ENCODE results near the gene GNG13. TPM values are rescaled to one million over a fixed set of nuclear protein-coding genes. Genes with fewer than 3 reads are reported as not detected.

Gene GNG13
- total RNA-seq, 4 donors from 2014 or later: not detected

GRCh38 chr16:780296-780695, 20.2 kb downstream of the GNG13 start:
- H3K27ac ChIP-seq: no peak overlapping the region
- 80 to 89% methylated on average over 9 to 12 of the region's 16 CpGs for WGBS, 2 donors (ENCODE audit: low coverage in 1 of 2)
- no peak overlapping the region for H3K4me3 ChIP-seq
- TF ChIP-seq POLR2A (IDR thresholded peaks at IDR 0.05): no peak
- no peak for TF ChIP-seq CTCF (IDR thresholded peaks at IDR 0.05)
- TF ChIP-seq EP300 (IDR thresholded peaks at IDR 0.05): no peak
- TF ChIP-seq POLR2AphosphoS5 (IDR thresholded peaks at IDR 0.05): no peak
- H3K4me1 ChIP-seq: peaks cover 0 to 13% (median 7%) of the 10 kb centered on the region in 3 donors
- H3K36me3 ChIP-seq: no peaks in the 10 kb centered on the region
- ATAC-seq: no peak
- H3K9me3 ChIP-seq: no peaks in the 10 kb centered on the region
- H3K27me3 ChIP-seq: peaks cover 84% of the 10 kb centered on the region

GRCh38 chr16:779561-779960, 21.0 kb downstream of the GNG13 start:
- ATAC-seq: no peak
- peaks cover 91% of the 10 kb centered on the region for H3K27me3 ChIP-seq

GRCh38 chr16:778909-779527, 21.5 kb downstream of the GNG13 start:
- no peaks in the 10 kb centered on the region for H3K36me3 ChIP-seq
- H3K27me3 ChIP-seq: peaks cover 96% of the 10 kb centered on the region
- H3K4me3 ChIP-seq: no peak overlapping the region
- H3K4me1 ChIP-seq: peaks cover 0 to 11% (median 6%) of the 10 kb centered on the region in 3 donors
- ATAC-seq: no peak
- no peaks in the 10 kb centered on the region for H3K9me3 ChIP-seq
- WGBS, 2 donors (ENCODE audit: low coverage in 1 of 2): 78 to 92% methylated on average over 2 to 3 of the region's 6 CpGs
- H3K27ac ChIP-seq: no peak overlapping the region
- TF ChIP-seq POLR2A (IDR thresholded peaks at IDR 0.05): no peak
- TF ChIP-seq CTCF (IDR thresholded peaks at IDR 0.05): no peak
- no peak for TF ChIP-seq EP300 (IDR thresholded peaks at IDR 0.05)
- no peak for TF ChIP-seq POLR2AphosphoS5 (IDR thresholded peaks at IDR 0.05)

More at GRCh38 chr16:779561-779960, 21.0 kb downstream of the GNG13 start:
- Histone ChIP-seq H3K36me3 (no peaks in the 10 kb centered on the region), H3K4me3 (no peak overlapping the region), H3K4me1 (peaks cover 0 to 12% (median 7%) of the 10 kb centered on the region in 3 donors), H3K27ac (no peak overlapping the region), H3K9me3 (no peaks in the 10 kb centered on the region)
- no peak for TF ChIP-seq POLR2AphosphoS5 (IDR thresholded peaks at IDR 0.05)
- TF ChIP-seq EP300 (IDR thresholded peaks at IDR 0.05): no peak
- no peak for TF ChIP-seq CTCF (IDR thresholded peaks at IDR 0.05)
- TF ChIP-seq POLR2A (IDR thresholded peaks at IDR 0.05): no peak
- no CpG with 5 or more reads among the region's 13 CpGs for WGBS, 2 donors (ENCODE audit: low coverage in 1 of 2)

- WGBS, 2 donors (ENCODE audit: low coverage in 1 of 2): no CpG with 5 or more reads among the region's 11 CpGs
- Histone ChIP-seq H3K4me1 (peaks cover 0 to 5% (median under 1%) of the 10 kb centered on the region in 3 donors), H3K27me3 (peaks cover 93% of the 10 kb centered on the region), H3K9me3 (no peaks in the 10 kb centered on the region), H3K36me3 (no peaks in the 10 kb centered on the region), H3K27ac (no peak overlapping the region), H3K4me3 (no peak overlapping the region)
- ATAC-seq: no peak
- TF ChIP-seq POLR2A (IDR thresholded peaks at IDR 0.05) (no peak), POLR2AphosphoS5 (IDR thresholded peaks at IDR 0.05) (no peak), CTCF (IDR thresholded peaks at IDR 0.05) (no peak), EP300 (IDR thresholded peaks at IDR 0.05) (no peak)
These were observed 22.1 kb downstream of the GNG13 start for GRCh38 chr16:778447-778846.

- Histone ChIP-seq H3K9me3 (no peaks in the 10 kb centered on the region), H3K36me3 (no peaks in the 10 kb centered on the region), H3K27ac (no peak overlapping the region), H3K27me3 (peaks cover 87% of the 10 kb centered on the region), H3K4me3 (no peak overlapping the region), H3K4me1 (no peaks in the 10 kb centered on the region)
- 27 to 30% methylated on average over 9 to 13 of the region's 16 CpGs for WGBS, 2 donors (ENCODE audit: low coverage in 1 of 2)
- no peak for ATAC-seq
- no peak for TF ChIP-seq EP300 (IDR thresholded peaks at IDR 0.05)
- no peak for TF ChIP-seq POLR2AphosphoS5 (IDR thresholded peaks at IDR 0.05)
- TF ChIP-seq CTCF (IDR thresholded peaks at IDR 0.05): no peak
- no peak for TF ChIP-seq POLR2A (IDR thresholded peaks at IDR 0.05)
These were observed 22.7 kb downstream of the GNG13 start for GRCh38 chr16:777826-778225.

All from gastroesophageal sphincter (tissue), 4 donors.